NCI-H2196 treated with DMSO at 0.1 percent for 48 hours (cell line): ENCODE measurements around the gene CD9.

Experiments used
- DNase-seq: peaks from one replicate; lab custom pipeline; 2025; ENCODE audit not compliant: unreplicated experiment; lab: John Stamatoyannopoulos, UW

CD9 gene

GRCh38 chr12:6236641-6236940, 36.4 kb downstream of the CD9 start:
- DNase-seq = no peak

- DNase-seq = no peak
Measured at GRCh38 chr12:6237830-6238229, 37.6 kb downstream of the CD9 start.

DNA sequence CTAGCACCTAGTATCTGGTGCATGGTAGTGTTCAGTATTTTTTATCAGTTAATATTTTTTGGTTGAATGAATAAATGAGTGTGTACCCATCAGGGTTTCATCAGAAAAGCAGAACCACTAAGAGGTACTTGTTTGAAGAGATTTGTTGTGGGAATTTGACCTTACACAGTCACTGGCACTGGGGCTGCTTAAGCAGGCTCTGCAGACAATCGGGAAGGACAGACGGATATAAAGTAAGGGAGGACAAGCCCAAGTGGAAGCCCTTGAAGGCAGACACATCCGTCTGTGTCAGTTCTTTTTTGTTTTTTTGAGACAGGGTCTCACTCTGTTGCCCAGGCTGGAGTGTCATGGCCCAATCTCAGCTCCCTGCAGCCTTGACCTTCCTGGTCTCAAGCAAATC, 38.7 kb downstream of the CD9 start:
- no peak for DNase-seq

DNA sequence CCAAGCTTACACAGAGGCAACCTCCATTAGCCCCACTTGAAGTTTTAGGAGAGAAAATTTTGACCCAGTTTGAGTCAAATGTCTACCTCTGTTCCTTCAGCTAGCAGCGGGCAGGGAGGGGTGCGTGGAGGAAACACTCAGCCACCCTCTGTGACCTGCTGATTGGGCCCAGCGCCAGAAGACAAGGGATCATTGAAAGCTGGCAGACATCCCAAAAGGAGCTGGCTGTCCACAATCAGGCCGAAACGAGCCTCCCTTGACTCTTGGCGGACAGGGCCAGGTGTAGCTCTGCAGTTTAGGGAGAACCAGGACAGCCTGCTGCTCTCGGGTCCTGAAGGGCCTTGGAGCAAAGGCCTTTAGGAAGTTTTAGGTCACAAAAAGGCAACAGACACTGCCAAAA, 41.3 kb downstream of the CD9 start:
- DNase-seq = no peak

- no peak for DNase-seq
Measured at GRCh38 chr12:6249580-6249979, 49.4 kb downstream of the CD9 start.

DNA sequence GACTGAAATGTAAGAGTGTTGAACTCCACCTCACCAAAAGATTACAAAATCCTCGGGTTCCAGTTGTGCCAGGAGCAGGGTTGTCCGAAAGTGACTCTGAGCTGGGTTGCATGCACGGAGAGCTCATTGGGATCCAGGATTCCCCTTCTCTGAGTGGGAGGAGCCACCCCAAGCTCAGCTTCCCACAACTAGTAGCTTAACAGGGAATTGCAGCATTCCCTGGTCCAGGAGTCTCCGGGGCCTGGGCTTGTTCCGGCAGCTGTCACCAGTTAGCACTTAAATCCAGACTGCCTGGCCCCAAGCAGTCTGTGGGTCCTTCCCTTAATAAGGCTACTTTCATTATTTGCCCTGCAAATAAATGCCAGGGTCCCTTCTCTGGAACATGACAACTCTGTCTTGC, 50.1 kb downstream of the CD9 start:
- DNase-seq = no peak

DNA sequence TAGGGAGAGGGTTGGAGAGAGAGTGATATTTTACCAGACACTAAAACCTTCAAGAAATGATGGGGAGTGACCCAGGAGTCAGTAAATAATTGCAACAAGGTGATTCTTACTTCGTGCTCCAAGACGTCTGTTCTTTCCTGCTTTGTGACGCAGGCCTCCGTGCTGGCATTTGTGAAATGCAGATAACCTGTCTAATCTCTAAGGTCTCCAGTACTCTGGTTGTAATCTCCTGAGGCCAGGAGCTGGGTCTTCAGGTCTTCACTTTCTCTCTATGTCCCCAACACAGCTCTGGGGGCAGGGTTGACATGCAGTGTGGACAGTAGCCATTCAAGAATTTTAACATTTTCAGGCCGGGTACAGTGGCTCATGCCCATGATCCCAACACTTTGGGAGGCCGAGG, 53.1 kb downstream of the CD9 start:
- no peak for DNase-seq

GRCh38 chr12:6254491-6254890, 54.3 kb downstream of the CD9 start:
- no peak for DNase-seq

- DNase-seq = no peak
Measured at GRCh38 chr12:6257007-6257406, 56.8 kb downstream of the CD9 start.

DNA sequence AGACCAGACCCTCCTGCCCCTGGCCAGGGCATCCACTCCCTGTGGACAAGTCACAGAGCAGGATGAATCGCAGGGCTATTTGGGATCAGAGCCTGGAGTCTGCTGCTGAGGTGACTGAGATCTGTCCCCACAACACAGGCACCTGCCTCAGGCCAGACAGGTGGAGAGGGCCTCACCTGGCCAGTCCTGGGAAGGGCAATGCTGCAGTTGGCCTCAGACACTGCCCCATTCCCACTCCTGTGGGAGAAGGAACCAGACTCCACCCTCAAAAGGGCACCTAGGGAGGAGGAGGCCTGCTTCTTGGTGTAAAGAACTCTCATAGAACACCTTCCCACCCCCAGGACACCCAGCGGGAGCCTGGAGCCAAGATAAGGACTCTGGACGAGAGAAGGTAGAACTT, 62.0 kb downstream of the CD9 start:
- no peak for DNase-seq

DNA sequence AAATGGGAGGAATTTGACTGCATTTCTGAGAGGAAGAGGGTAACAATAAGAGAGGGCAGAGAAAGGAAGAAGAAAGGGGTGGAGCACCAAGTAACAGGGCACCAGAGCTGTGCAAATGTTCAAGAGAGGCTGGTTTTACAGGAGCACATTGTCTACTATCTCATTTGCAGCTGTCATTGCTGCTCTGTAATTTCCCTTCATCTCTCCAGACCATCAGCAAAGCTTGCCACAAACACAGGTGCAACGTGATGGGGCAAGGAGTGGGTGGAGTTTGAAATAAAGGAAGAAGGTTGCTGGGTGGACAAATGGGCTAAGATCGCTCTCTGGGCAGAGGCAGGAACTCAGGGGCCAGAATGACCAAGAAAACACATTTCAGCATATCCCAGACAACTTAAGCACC, 62.4 kb downstream of the CD9 start:
- peak; percentile 6 for DNase-seq

- DNase-seq = no peak
Measured at GRCh38 chr12:6263931-6264330, 63.7 kb downstream of the CD9 start.

DNA sequence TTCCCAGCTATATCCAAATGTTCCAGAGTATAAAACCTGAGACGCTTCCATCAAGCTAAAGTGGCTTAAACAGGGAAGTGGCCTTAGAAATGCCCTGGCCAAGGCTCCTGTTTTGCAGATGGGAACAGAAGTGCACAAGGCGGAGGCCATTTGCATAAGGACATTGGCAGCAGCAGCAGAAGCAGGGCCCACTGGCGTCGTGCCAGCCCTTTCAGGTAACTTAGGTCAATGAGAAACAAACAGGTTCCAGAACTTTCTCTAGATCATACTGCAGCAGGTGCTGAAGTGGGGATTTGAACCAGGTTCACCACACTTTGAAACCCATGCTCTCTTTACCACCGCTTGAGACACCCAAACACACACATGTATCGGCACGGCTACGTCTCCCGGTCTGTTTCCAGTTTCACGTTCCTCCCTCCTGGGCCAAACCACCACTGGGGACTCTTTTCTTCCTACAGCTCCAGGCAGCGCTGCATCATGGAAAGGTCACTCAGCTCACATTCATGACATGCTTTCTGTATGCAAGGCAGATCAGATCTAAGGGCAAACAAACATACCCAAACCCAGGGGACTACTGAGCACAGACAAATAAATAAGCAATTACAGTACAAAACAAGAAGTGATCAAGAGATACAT, 64.3 kb downstream of the CD9 start:
- peak; percentile 36 for DNase-seq

- DNase-seq = no peak
Measured at GRCh38 chr12:6265038-6265405, 64.8 kb downstream of the CD9 start.

- DNase-seq = peak; percentile 51
Measured at GRCh38 chr12:6266541-6266966, 66.4 kb downstream of the CD9 start.

- no peak for DNase-seq
Measured at GRCh38 chr12:6266971-6267721, 66.9 kb downstream of the CD9 start.

- no peak for DNase-seq
Measured at GRCh38 chr12:6268484-6269157, 68.4 kb downstream of the CD9 start.

DNA sequence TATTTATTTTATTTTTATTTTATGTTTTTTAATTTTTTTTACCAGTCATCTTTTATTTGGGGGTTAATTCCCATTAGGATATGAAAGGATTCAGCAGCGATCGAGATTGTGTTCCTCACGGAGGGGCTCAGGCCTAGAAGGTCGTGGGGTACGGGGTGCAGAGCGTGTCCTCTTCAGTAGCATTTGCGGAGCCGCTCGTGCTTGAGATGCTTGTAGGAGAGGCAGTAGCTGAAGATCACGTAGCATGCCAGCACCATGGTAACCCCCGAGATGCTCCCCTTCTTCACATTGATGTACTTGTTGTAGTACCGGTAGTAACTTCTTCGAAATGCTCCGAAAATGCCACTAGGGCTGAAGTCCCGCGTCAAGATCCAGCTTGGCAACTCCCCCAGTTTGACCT, 69.8 kb downstream of the CD9 start:
- no peak for DNase-seq

GRCh38 chr12:6271281-6271680, 71.1 kb downstream of the CD9 start:
- DNase-seq = no peak

DNA sequence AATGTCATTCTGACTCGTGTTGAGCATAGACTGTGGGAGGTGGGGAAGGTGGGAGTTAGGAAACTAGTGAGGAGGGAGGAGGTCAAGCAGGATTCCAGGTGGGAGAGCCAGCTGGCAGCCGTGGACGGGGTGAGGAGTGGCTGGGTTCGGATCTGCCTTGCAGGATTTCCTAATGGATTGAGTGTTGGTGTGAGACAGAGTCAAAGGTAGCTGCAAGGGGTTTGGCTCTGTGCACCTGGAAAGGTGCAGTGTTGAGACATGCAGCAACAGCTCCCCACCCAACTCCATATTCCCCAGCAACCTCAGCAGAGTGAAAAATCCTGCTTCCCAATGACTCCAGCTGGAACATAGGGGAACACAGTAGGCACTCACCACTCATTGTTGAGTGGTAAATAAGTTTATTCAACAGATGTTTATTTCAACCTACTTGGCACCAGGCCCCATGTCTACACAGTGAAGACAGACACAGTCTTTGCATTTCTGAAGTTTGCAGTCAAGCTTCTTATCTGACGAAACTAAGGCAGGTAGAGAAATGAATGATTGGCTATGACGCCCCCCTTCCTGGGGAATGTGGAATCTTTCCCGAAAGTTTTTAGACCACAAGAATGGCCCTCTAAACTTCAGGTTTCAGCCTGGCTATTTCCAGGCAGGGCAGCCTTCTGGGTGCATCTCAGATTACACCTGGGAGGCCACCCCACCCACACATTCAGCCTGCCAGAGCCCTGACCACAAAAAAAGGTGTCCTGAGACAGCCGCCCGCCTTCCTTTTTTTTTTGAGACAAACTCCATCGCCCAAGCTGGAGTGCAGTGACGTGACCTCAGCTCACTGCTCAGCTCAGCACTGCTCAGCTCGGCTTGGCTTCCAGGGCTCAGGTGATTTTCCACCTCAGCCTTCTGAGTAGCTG, 72.4 kb downstream of the CD9 start:
- no peak for DNase-seq

DNA sequence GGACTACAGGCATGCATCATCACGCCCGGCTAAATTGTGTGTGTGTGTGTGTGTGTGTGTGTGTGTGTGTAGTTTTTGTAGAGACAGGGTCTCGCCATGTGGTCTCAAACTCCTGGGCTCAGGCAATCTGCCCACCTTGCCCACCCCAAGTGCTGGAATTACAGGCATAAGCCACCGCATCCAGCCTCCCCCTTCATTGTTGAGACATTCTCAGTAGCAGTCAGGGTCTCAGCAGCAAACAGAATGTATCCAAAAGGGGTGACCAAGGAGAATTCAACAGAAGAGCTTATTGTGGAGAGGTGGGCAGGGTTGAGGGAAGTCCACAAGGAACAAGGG, 73.0 kb downstream of the CD9 start:
- DNase-seq = no peak
